ENCODE data around the gene TARS1. TPM values are rescaled to one million over a fixed set of nuclear protein-coding genes. Genes with fewer than 3 reads are reported as not detected.

Gene TARS1
- total and polyA plus RNA-seq, 2 of the 13 experiments (the other 11 are each of a cell fraction or from before 2014, with no cell fraction given) = 77.0 to 184 TPM

DNA sequence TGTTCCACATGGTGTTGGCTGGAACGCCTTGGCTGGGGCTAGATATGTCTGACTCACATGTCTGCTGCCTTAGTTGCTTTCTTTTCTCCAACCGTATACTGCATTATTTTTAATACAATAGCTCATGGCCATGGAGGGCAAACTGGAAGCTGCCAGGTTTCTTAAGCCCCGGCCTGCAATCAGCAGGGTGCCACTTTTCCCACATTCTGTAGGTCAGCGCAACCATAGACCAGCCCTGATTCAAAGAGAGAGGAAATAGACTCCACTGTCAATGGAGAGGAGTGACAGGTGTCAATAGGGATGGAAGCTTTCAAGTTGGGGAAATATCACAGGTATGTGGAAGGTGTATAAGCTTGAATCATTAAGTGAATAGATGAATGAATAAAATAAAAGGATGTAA lies 60.5 kb downstream of the TARS1 start:
- no peak for FAIRE-seq
- intact Hi-C loops (cut with micrococcal nuclease; ENCODE audit: unreplicated experiment) (no loop called here), in situ Hi-C loops (cut with HindIII; ENCODE audit: extremely low pct_ligation_motif_present, low pct_unique_long_range_greater_than_20kb) (no loop called here)
- no peaks in the 10 kb centered on the region for H3K36me3 ChIP-seq (replicated peaks in 1 of 2; ENCODE audit: control insufficient read depth in 1 of 2, insufficient read depth in 2 of 2, low read length in 2 of 2)
- no peak overlapping the region for H2AFZ ChIP-seq (ENCODE audit: low read length)
- ChIA-PET CTCF (ENCODE audit: low intra/inter-chr PET ratio, low total read pairs) (no interaction called here), POLR2A (no interaction called here)
- 46% methylated on average over 4 of the region's 4 CpGs for WGBS (ENCODE audit: low lambda C conversion rate)
- H3K79me2 ChIP-seq (ENCODE audit: insufficient read depth, low read length) = no peaks in the 10 kb centered on the region
- H3K9ac ChIP-seq (ENCODE audit: insufficient read depth, low read depth, low read length) = no peak overlapping the region
- BruUV-seq (replicated peaks) = no TSS peak
- no peak for ATAC-seq
- no peak overlapping the region for H3K27ac ChIP-seq (ENCODE audit: extremely low read length, insufficient read depth, low read length)
- H3K4me3 ChIP-seq (replicated peaks in 1 of 3; ENCODE audit: insufficient read depth in 1 of 3, low read depth in 2 of 3, low read length in 3 of 3) = no peak overlapping the region
- no peaks in the 10 kb centered on the region for H3K9me3 ChIP-seq (ENCODE audit: low read length)
- H3K4me2 ChIP-seq (ENCODE audit: low read depth, low read length) = no peak overlapping the region
- H3K4me1 ChIP-seq (ENCODE audit: insufficient read depth, low read length) = no peaks in the 10 kb centered on the region; the same call in 1 of the 2 replicates
- no peak for TF ChIP-seq ZNF713 (CRISPR knock-in tag; IDR thresholded peaks at IDR 0.05)
- H3K27me3 ChIP-seq (ENCODE audit: control insufficient read depth in 1 of 2, insufficient read depth in 2 of 2, low read length in 2 of 2) = no peaks in the 10 kb centered on the region
- H4K20me1 ChIP-seq (ENCODE audit: insufficient read depth, low read length) = no peaks in the 10 kb centered on the region
- no peak for DNase-seq (ENCODE audit: low spot score)

- Histone ChIP-seq H3K27me3 (ENCODE audit: control insufficient read depth in 1 of 2, insufficient read depth in 2 of 2, low read length in 2 of 2) (no peaks in the 10 kb centered on the region), H3K36me3 (replicated peaks in 1 of 2; ENCODE audit: control insufficient read depth in 1 of 2, insufficient read depth in 2 of 2, low read length in 2 of 2) (no peaks in the 10 kb centered on the region), H3K4me3 (replicated peaks in 1 of 3; ENCODE audit: insufficient read depth in 1 of 3, low read depth in 2 of 3, low read length in 3 of 3) (no peak overlapping the region), H3K9me3 (ENCODE audit: low read length) (no peaks in the 10 kb centered on the region), H3K9ac (ENCODE audit: insufficient read depth, low read depth, low read length) (no peak overlapping the region), H3K4me2 (ENCODE audit: low read depth, low read length) (no peak overlapping the region), H3K4me1 (ENCODE audit: insufficient read depth, low read length) (no peaks in the 10 kb centered on the region; the same call in 1 of the 2 replicates), H2AFZ (ENCODE audit: low read length) (no peak overlapping the region), H3K79me2 (ENCODE audit: insufficient read depth, low read length) (no peaks in the 10 kb centered on the region), H4K20me1 (ENCODE audit: insufficient read depth, low read length) (no peaks in the 10 kb centered on the region), H3K27ac (ENCODE audit: extremely low read length, insufficient read depth, low read length) (no peak overlapping the region)
- ChIA-PET POLR2A (no interaction called here), CTCF (ENCODE audit: low intra/inter-chr PET ratio, low total read pairs) (no interaction called here)
- intact Hi-C loops (cut with micrococcal nuclease; ENCODE audit: unreplicated experiment) = no loop called here
- in situ Hi-C loops (cut with HindIII; ENCODE audit: extremely low pct_ligation_motif_present, low pct_unique_long_range_greater_than_20kb) = no loop called here
- BruUV-seq (replicated peaks) = no TSS peak
- ATAC-seq (no peak), DNase-seq (ENCODE audit: low spot score) (no peak), FAIRE-seq (no peak)
- 100% methylated on average over 1 of the region's 27 CpGs for WGBS (ENCODE audit: low lambda C conversion rate)
- TF ChIP-seq ZNF383 (CRISPR knock-in tag; IDR thresholded peaks at IDR 0.05; ENCODE audit: borderline replicate concordance) (no peak), ZSCAN29 (CRISPR knock-in tag; conservative IDR thresholded peaks at IDR 0.05) (no peak), JARID2 (CRISPR knock-in tag; IDR thresholded peaks at IDR 0.05; ENCODE audit: insufficient replicate concordance) (no peak), ZNF704 (CRISPR knock-in tag; IDR thresholded peaks at IDR 0.05; ENCODE audit: borderline replicate concordance) (no peak), ZFP36L1 (CRISPR knock-in tag; IDR thresholded peaks at IDR 0.05) (no peak), PAF1 (CRISPR knock-in tag; IDR thresholded peaks at IDR 0.05) (no peak), MAFK (conservative IDR thresholded peaks at IDR 0.05 in 1 of 2, IDR thresholded peaks at IDR 0.05 in 1 of 2; ENCODE audit: low read length in 2 of 2) (no peak), ELF4 (CRISPR knock-in tag; IDR thresholded peaks at IDR 0.05; ENCODE audit: borderline replicate concordance) (no peak), ZNF652 (CRISPR knock-in tag; IDR thresholded peaks at IDR 0.05; ENCODE audit: borderline replicate concordance, low read depth) (no peak), ZNF362 (CRISPR knock-in tag; IDR thresholded peaks at IDR 0.05; ENCODE audit: borderline replicate concordance) (no peak), ZNF256 (CRISPR knock-in tag; conservative IDR thresholded peaks at IDR 0.05) (no peak), ZNF878 (CRISPR knock-in tag; IDR thresholded peaks at IDR 0.05) (no peak), PAX8 (CRISPR knock-in tag; IDR thresholded peaks at IDR 0.05; ENCODE audit: borderline replicate concordance) (no peak), HNRNPUL1 (IDR thresholded peaks at IDR 0.05; ENCODE audit: low read depth, low read length) (no peak)
- TF ChIP-seq, protein P1, sequence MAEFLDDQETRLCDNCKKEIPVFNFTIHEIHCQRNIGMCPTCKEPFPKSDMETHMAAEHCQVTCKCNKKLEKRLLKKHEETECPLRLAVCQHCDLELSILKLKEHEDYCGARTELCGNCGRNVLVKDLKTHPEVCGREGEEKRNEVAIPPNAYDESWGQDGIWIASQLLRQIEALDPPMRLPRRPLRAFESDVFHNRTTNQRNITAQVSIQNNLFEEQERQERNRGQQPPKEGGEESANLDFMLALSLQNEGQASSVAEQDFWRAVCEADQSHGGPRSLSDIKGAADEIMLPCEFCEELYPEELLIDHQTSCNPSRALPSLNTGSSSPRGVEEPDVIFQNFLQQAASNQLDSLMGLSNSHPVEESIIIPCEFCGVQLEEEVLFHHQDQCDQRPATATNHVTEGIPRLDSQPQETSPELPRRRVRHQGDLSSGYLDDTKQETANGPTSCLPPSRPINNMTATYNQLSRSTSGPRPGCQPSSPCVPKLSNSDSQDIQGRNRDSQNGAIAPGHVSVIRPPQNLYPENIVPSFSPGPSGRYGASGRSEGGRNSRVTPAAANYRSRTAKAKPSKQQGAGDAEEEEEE (CRISPR knock-in tag; IDR thresholded peaks at IDR 0.05; ENCODE audit: borderline replicate concordance) = no peak
These were observed 61.1 kb downstream of the TARS1 start for GRCh38 chr5:33501899-33502298.
